ENCODE measurements around the gene LIN7B. TPM values are rescaled to one million over a fixed set of nuclear protein-coding genes. Genes with fewer than 3 reads are reported as not detected.

Gene LIN7B
- total RNA-seq, 3 donors from 2014 or later = 8.5 to 17.6 (median 11.8) TPM

GRCh38 chr19:49080392-49080791 is 33.8 kb upstream of the LIN7B start:
- DNase-seq (ENCODE audit: low spot score in 2 of 2) = no peak
- Histone ChIP-seq H3K9me3 (no peaks in the 10 kb centered on the region), H3K27me3 (no peaks in the 10 kb centered on the region), H3K4me3 (no peak overlapping the region), H3K4me1 (no peaks in the 10 kb centered on the region), H3K27ac (no peak overlapping the region), H3K36me3 (no peaks in the 10 kb centered on the region)
- TF ChIP-seq CTCF (IDR thresholded peaks at IDR 0.05) = no peak
- TF ChIP-seq POLR2AphosphoS5 (IDR thresholded peaks at IDR 0.05) = no peak
- TF ChIP-seq POLR2A (IDR thresholded peaks at IDR 0.05) = no peak
- intact Hi-C loops (cut with DNase I; ENCODE audit: low total_unique reads) = no loop called here

GRCh38 chr19:49081273-49081672 is 32.9 kb upstream of the LIN7B start:
- Histone ChIP-seq H3K4me3 (no peak overlapping the region), H3K9me3 (no peaks in the 10 kb centered on the region), H3K27ac (no peak overlapping the region), H3K27me3 (no peaks in the 10 kb centered on the region), H3K36me3 (no peaks in the 10 kb centered on the region), H3K4me1 (peaks cover 0 to 2% of the 10 kb centered on the region in 2 donors)
- DNase-seq (ENCODE audit: low spot score in 2 of 2) = no peak
- intact Hi-C loops (cut with DNase I; ENCODE audit: low total_unique reads) = no loop called here
- TF ChIP-seq POLR2AphosphoS5 (IDR thresholded peaks at IDR 0.05) = no peak
- TF ChIP-seq POLR2A (IDR thresholded peaks at IDR 0.05) = no peak
- no peak for TF ChIP-seq CTCF (IDR thresholded peaks at IDR 0.05)

- TF ChIP-seq CTCF (IDR thresholded peaks at IDR 0.05) (no peak), POLR2AphosphoS5 (IDR thresholded peaks at IDR 0.05) (no peak), POLR2A (IDR thresholded peaks at IDR 0.05) (no peak)
- no peaks in the 10 kb centered on the region for H3K9me3 ChIP-seq
- H3K4me3 ChIP-seq = peak overlapping the region; percentile 86 to 94 (median 88)
- peaks cover 7 to 9% of the 10 kb centered on the region in 2 donors for H3K4me1 ChIP-seq
- DNase-seq (ENCODE audit: low spot score in 2 of 2) = no peak
- H3K36me3 ChIP-seq = no peaks in the 10 kb centered on the region
- H3K27ac ChIP-seq = peak overlapping the region; percentile 89 to 93
- no peaks in the 10 kb centered on the region for H3K27me3 ChIP-seq
- intact Hi-C loops (cut with DNase I; ENCODE audit: low total_unique reads) = no loop called here
Observed at GRCh38 chr19:49084206-49085019, 29.8 kb upstream of the LIN7B start.

GRCh38 chr19:49085020-49085867 is 28.9 kb upstream of the LIN7B start, which contains the start of gene SNRNP70:
Gene SNRNP70, plus strand, starts transcription at chr19:49085451. Its CDS starts 964 bp downstream, at chr19:49086415.
- DNase-seq (ENCODE audit: low spot score in 2 of 2) = peak; percentile 98 to 99
- Histone ChIP-seq H3K4me3 (peak within 1 kb of the TSS; percentile 86 to 94 (median 88)), H3K27me3 (no peaks in the 10 kb centered on the region), H3K9me3 (no peaks in the 10 kb centered on the region), H3K36me3 (no peaks in the 10 kb centered on the region), H3K27ac (peak within 1 kb of the TSS; percentile 89 to 93), H3K4me1 (peaks cover 7 to 9% of the 10 kb centered on the region in 2 donors)
- peak; percentile 83 to 92 (median 85) for TF ChIP-seq POLR2AphosphoS5 (IDR thresholded peaks at IDR 0.05)
- TF ChIP-seq CTCF (IDR thresholded peaks at IDR 0.05) = peak in 1 of 3 donors; percentile 15
- peak; percentile 96 for TF ChIP-seq POLR2A (IDR thresholded peaks at IDR 0.05)
- intact Hi-C loops (cut with DNase I; ENCODE audit: low total_unique reads) = no loop called here

Data from breast epithelium (tissue), 4 donors.